Placental pericyte (primary cell): ENCODE results near the gene KRTAP13-2. TPM values are rescaled to one million over a fixed set of nuclear protein-coding genes. Genes with fewer than 3 reads are reported as not detected.

ENCODE experiments used
- small RNA-seq: library from RNA; depleted of rRNA; stranded (forward); fragments of <200 nt; gene quantifications from one replicate; pipeline ENCODE3, GENCODE V24; 2012; ENCODE audit warnings: low replicate concordance
- total RNA-seq: library from RNA; depleted of rRNA; stranded (reverse); fragments of >200 nt; gene quantifications from 2 replicates; pipeline ENCODE4 v1.2.3, GENCODE V29; 2012

Gene KRTAP13-2, protein sequence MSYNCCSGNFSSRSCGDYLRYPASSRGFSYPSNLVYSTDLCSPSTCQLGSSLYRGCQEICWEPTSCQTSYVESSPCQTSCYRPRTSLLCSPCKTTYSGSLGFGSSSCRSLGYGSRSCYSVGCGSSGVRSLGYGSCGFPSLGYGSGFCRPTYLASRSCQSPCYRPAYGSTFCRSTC
- not detected in 2 replicates for total RNA-seq

DNA sequence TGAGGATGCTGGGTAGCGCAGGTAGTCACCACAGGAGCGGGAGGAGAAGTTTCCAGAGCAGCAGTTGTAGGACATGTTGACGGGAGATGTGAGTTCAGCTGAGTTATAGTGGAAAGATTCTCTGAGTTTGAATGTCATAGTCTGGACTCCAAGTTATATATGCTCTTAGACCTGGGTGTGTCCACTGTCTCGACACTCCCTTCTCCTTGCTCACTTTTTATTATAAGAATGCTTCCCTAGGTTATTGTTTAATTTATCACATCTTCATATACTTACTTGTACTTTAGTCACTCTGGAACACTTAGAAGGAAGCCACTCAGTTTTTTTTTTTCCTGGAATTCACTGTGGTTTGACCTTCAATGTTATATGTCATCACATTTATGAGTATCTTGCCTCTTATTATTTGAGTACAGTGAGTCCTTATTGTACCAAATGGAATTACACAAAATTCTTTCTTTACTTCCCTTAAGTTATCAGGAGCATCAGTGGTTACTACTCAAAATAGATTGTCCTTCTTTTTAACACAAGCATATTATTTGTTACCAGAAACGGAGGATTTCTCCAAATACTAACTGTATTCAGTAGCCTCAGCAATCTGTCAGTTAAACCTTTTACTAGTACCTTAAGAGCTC is at the start of gene KRTAP13-2:
Gene KRTAP13-2 (minus strand): TSS at position 133 of the 632 bp plus-strand sequence. CDS start 58 bp downstream, at position 75.

DNA sequence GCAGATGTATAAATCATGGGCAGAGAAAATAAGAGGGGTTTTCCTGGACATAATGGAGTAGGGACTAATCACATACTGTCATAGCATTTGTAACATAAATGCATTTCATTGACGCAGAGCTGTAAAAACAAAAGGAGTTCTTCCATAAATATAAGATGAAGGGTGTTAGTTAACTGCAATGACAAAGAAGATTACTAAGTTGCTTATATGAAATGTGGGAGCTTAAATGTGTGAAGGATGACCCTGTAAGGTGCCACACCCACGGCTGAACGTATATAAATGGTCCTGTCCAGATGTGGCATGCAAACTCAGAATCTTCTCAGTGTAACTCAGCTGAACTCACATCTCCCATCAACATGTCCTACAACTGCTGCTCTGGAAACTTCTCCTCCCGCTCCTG is 23.7 kb upstream of the KRTAP13-2 start, which contains the start of gene KRTAP13-1:
Gene KRTAP13-1 (plus strand): TSS at position 301 of the 400 bp plus-strand sequence. CDS start 56 bp downstream, at position 357.

DNA sequence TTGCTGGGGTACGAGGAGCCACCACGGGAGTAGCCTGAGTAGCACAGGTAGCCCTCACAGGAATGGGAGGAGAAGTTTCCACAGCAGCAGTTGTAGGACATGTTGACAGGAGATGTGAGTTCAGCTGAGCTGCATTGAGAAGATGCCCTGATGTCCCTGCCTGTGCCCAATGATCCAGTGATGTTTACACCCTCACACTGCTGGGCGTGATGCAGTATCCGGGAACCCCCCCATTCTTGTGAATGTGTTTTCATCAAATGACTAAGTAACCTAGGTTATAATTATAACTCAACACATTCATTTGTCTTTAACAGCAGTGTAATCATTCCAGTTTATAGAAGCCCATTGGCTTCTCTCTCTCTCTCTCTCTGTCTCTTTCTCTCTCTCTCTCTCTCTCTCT is 23.6 kb downstream of the KRTAP13-2 start, which contains the start of gene KRTAP23-1:
Gene KRTAP23-1 (minus strand): TSS at position 101 of the 400 bp plus-strand sequence. CDS start 0 bp downstream, at position 101.

DNA sequence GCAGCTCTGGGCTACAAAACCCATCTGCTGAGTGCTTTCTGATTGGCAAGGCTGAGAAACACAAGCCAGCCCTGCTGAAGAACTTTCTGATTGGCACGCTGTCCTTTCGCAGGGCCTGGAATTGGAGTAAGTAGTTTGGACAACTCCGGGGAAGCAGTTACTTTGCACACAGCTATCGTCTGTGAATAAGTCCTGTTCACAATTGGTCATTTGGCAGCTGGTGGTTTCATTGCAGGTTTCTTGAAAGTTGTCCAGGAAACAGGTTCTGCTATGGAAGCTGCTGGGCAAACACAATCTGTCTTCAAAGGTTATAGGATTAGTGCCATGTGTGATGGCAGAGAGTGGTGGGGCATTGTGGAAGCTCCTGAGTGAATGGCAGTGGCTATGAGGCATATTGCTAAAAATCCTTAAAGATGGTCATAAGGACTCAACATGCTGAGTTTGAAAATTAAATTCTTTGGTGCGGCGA is 34.8 kb downstream of the KRTAP13-2 start, which contains the start of gene KRTAP27-1:
Gene KRTAP27-1 (minus strand): TSS at position 419 of the 469 bp plus-strand sequence. CDS start 26 bp downstream, at position 393.

Small RNA genes within 50 kb of the gene (small RNA-seq; reads per million reads assigned to genes)
- gene KRTAP23-1, result not detected
- not detected for gene MIR4327

Other genes with a start within 250 kb of the KRTAP13-2 start
- gene CLDN17, start 205.5 kb downstream of the KRTAP13-2 start, total RNA-seq, result not detected in 2 replicates
- gene CLDN8, start 156.2 kb downstream of the KRTAP13-2 start, total RNA-seq, result not detected in 2 replicates
- not detected in 2 replicates for gene KRTAP24-1, start 89.3 kb downstream of the KRTAP13-2 start, total RNA-seq
- gene KRTAP25-1, start 82.8 kb downstream of the KRTAP13-2 start, total RNA-seq, result not detected in 2 replicates
- gene KRTAP26-1, start 52.0 kb downstream of the KRTAP13-2 start, total RNA-seq, result not detected in 2 replicates
- gene KRTAP27-1, start 34.6 kb downstream of the KRTAP13-2 start, total RNA-seq, result not detected in 2 replicates
- not detected in 2 replicates for gene KRTAP23-1, start 23.7 kb downstream of the KRTAP13-2 start, total RNA-seq
- not detected in 2 replicates for gene KRTAP13-1, start 23.8 kb upstream of the KRTAP13-2 start, total RNA-seq
- not detected in 2 replicates for gene KRTAP13-3, start 53.7 kb upstream of the KRTAP13-2 start, total RNA-seq
- gene KRTAP13-4, start 57.9 kb upstream of the KRTAP13-2 start, total RNA-seq, result not detected in 2 replicates
- gene KRTAP15-1, start 68.0 kb upstream of the KRTAP13-2 start, total RNA-seq, result not detected in 2 replicates
- not detected in 2 replicates for gene KRTAP19-1, start 108.1 kb upstream of the KRTAP13-2 start, total RNA-seq
- not detected in 2 replicates for gene KRTAP19-2, start 115.2 kb upstream of the KRTAP13-2 start, total RNA-seq
- gene KRTAP19-3, start 119.7 kb upstream of the KRTAP13-2 start, total RNA-seq, result not detected in 2 replicates
- gene KRTAP19-4, start 124.9 kb upstream of the KRTAP13-2 start, total RNA-seq, result not detected in 2 replicates
- gene KRTAP19-5, start 129.9 kb upstream of the KRTAP13-2 start, total RNA-seq, result not detected in 2 replicates
- gene KRTAP19-6, start 169.6 kb upstream of the KRTAP13-2 start, total RNA-seq, result not detected in 2 replicates
- not detected in 2 replicates for gene KRTAP19-7, start 189.0 kb upstream of the KRTAP13-2 start, total RNA-seq
- not detected in 2 replicates for gene KRTAP22-2, start 218.1 kb upstream of the KRTAP13-2 start, total RNA-seq
- gene KRTAP6-3, start 220.2 kb upstream of the KRTAP13-2 start, total RNA-seq, result not detected in 2 replicates
- not detected in 2 replicates for gene KRTAP6-2, start 226.6 kb upstream of the KRTAP13-2 start, total RNA-seq
- gene KRTAP22-1, start 228.8 kb upstream of the KRTAP13-2 start, total RNA-seq, result not detected in 2 replicates
- not detected in 2 replicates for gene KRTAP6-1, start 241.7 kb upstream of the KRTAP13-2 start, total RNA-seq
- not detected in 2 replicates for gene KRTAP20-1, start 244.2 kb upstream of the KRTAP13-2 start, total RNA-seq
- gene KRTAP20-4, start 248.4 kb upstream of the KRTAP13-2 start, total RNA-seq, result not detected in 2 replicates